Osteoblast (primary cell): Measurements from ENCODE around the gene NOTUM. TPM values are rescaled to one million over a fixed set of nuclear protein-coding genes. Genes with fewer than 3 reads are reported as not detected.

Experiments
- DNase-seq: peaks from one replicate; pipeline ENCODE4 v3.0.0; 2011; ENCODE audit warnings: low spot score, mixed read lengths; ENCODE audit not compliant: insufficient read length; ENCODE audit errors: missing footprints
- H2AFZ ChIP-seq: 2 replicates; pipeline ENCODE4 v1.6.0; 2011; ENCODE audit warnings: mild to moderate bottlenecking, low read length
- H3K27ac ChIP-seq: 2 replicates; pipeline ENCODE4 v1.5.1; 2011; ENCODE audit warnings: mild to moderate bottlenecking, low read depth, low read length, moderate library complexity
- H3K27me3 ChIP-seq: 2 replicates; pipeline ENCODE4 v1.6.0; 2012; ENCODE audit warnings: mild to moderate bottlenecking, control low read depth, inconsistent platforms, low read length, moderate library complexity; ENCODE audit not compliant: insufficient read depth
- H3K36me3 ChIP-seq: 2 replicates; pipeline ENCODE4 v1.5.1; 2011; ENCODE audit warnings: mild to moderate bottlenecking, low read length, control low read depth, moderate library complexity; ENCODE audit not compliant: insufficient read depth
- H3K4me1 ChIP-seq: 2 replicates; pipeline ENCODE4 v1.5.1; 2011; ENCODE audit warnings: mild to moderate bottlenecking, low read length, control low read depth, moderate library complexity; ENCODE audit not compliant: insufficient read depth
- H3K4me2 ChIP-seq: 2 replicates; pipeline ENCODE4 v1.6.0; 2011; ENCODE audit warnings: mild to moderate bottlenecking, low read length; ENCODE audit not compliant: insufficient read depth
- H3K4me3 ChIP-seq: fragments of 200-600 bp; sonication (generic); 3 replicates; pipeline ENCODE4 v1.5.1; 2012; ENCODE audit warnings: mild to moderate bottlenecking, low read length, inconsistent platforms; ENCODE audit not compliant: insufficient read depth
- H3K79me2 ChIP-seq: 2 replicates; pipeline ENCODE4 v1.6.0; 2012; ENCODE audit warnings: mild to moderate bottlenecking, low read length, control low read depth, inconsistent platforms; ENCODE audit not compliant: insufficient read depth
- H3K9me3 ChIP-seq: 2 replicates; pipeline ENCODE4 v1.5.1; 2011; ENCODE audit warnings: low read depth, low read length, control low read depth
- H4K20me1 ChIP-seq: 2 replicates; pipeline ENCODE4 v1.6.0; 2012; ENCODE audit warnings: mild to moderate bottlenecking, low read length, control low read depth; ENCODE audit not compliant: insufficient read depth
- CTCF ChIP-seq: IDR thresholded peaks from 2 replicates; pipeline ENCODE4 v1.5.1; 2011; ENCODE audit warnings: mild to moderate bottlenecking, low read depth, low read length, moderate library complexity; ENCODE audit errors: extremely low read depth
- total RNA-seq: library from RNA; depleted of rRNA; stranded (reverse); fragments of >200 nt; gene quantifications from 2 replicates; pipeline ENCODE4 v1.2.3, GENCODE V29; 2012

Gene NOTUM
- total RNA-seq, 1 donor = 0.72 TPM

- peak overlapping the region; percentile 53 for H3K4me2 ChIP-seq
- peak; percentile 82 for DNase-seq
- no peaks in the 10 kb centered on the region for H3K4me1 ChIP-seq
- peaks cover 45% of the 10 kb centered on the region for H3K27me3 ChIP-seq
- H3K36me3 ChIP-seq = no peaks in the 10 kb centered on the region
- H3K27ac ChIP-seq = no peak overlapping the region
- H3K9me3 ChIP-seq = no peaks in the 10 kb centered on the region
- no peak for TF ChIP-seq CTCF
- no peaks in the 10 kb centered on the region for H3K79me2 ChIP-seq
- peaks cover 3% of the 10 kb centered on the region for H4K20me1 ChIP-seq
- H3K4me3 ChIP-seq = peak overlapping the region; percentile 35
- H2AFZ ChIP-seq = no peak overlapping the region
Observed at GRCh38 chr17:81960130-81960958, 643 bp downstream of the NOTUM start.

GRCh38 chr17:81959362-81960129, 1.4 kb downstream of the NOTUM start:
- Histone ChIP-seq H3K4me3 (peak overlapping the region; percentile 35), H3K4me1 (no peaks in the 10 kb centered on the region), H3K79me2 (no peaks in the 10 kb centered on the region), H3K27me3 (peaks cover 45% of the 10 kb centered on the region), H4K20me1 (peaks cover 3% of the 10 kb centered on the region), H2AFZ (no peak overlapping the region), H3K36me3 (no peaks in the 10 kb centered on the region), H3K9me3 (no peaks in the 10 kb centered on the region), H3K4me2 (peak overlapping the region; percentile 53), H3K27ac (no peak overlapping the region)
- DNase-seq = peak; percentile 97
- peak; percentile 42 for TF ChIP-seq CTCF

- Histone ChIP-seq H3K4me2 (no peak overlapping the region), H3K27me3 (peaks cover 43% of the 10 kb centered on the region), H3K9me3 (no peaks in the 10 kb centered on the region), H2AFZ (no peak overlapping the region), H3K4me1 (no peaks in the 10 kb centered on the region), H3K79me2 (no peaks in the 10 kb centered on the region), H3K4me3 (no peak overlapping the region), H3K36me3 (no peaks in the 10 kb centered on the region), H3K27ac (no peak overlapping the region), H4K20me1 (peaks cover 3% of the 10 kb centered on the region)
- peak; percentile 73 for DNase-seq
- TF ChIP-seq CTCF = no peak
Observed at GRCh38 chr17:81958633-81959342, 2.2 kb downstream of the NOTUM start.
